Activated CD8-positive, alpha-beta memory T cell treated with anti-CD3 and anti-CD28 coated beads for 4 hours (primary cell): ENCODE measurements around the gene D2HGDH.
"Not testable (repeated sequence)": the region's sequence is repeated elsewhere in the genome, so short reads cannot be mapped to it uniquely, and the experiment has no call there.

Experiments used
- DNase-seq, 2 donors: peaks; one replicate each; pipeline ENCODE4 v3.0.0-alpha.2; 2020; ENCODE audit warnings: low read depth in 2 of 2

Gene D2HGDH

DNA sequence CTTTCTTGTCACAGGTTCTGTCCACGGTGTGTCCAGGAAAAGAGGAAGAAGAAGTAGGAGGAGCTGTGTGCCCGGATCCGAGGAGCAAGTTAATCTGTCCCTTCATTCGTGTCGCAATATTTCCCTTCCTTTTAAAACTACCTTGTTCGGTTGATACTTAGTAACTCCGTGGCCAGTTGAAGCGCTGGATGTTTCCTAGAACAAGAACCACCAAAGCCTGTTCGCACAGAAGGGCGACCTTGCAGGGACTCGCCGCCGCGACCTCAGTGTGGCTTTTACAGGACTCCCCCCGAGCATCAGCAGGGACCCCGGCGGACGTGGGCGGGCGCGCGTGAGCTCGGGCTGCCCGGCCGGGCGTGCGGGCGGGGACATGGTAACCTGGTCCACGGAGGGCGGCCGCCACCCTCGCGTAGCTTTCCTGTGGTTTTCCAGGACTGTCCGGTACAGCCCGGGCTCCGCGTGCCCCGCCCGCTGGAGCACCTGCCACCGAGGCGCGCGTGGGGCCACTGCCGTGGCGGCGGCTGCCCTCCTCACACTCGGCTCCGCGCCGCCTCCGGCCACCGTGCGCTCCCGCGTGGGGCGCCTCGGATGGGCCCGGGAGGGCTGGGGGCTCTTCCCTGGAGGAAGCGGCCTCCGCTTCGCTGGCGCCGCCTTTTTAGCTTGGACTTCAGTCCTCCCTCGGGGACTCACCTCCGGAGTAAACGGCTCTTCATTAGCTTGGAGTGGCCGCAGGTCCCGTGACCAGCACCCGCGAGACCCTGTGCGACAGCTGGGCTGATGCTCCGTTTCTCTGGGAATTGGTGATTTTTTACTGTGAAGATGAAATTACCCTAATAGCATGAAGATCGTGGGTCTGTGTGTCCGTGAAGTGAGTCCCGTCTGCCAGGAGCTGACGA is 9.2 kb upstream of the D2HGDH start:
- no peak for DNase-seq

DNA sequence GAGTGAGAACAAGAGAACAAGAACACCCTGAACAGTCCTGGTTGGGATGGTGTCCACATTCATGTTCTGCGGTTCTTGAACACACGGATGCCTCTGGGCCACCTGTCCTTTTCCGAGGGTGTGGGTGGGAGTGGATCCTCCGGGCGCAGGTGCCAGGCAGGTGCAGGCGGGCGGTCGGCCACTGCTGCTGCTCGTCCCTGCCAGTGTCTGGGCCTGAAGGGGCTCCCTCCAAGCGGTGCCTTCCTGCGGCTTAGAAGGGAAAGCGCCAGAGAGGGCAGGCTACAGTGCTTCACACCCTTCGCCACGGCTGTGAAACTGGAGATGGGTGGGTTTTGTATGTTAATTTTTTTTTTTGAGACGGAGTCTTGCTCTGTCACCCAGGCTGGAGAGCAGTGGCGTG is 8.0 kb upstream of the D2HGDH start:
- DNase-seq, result no peak

DNA sequence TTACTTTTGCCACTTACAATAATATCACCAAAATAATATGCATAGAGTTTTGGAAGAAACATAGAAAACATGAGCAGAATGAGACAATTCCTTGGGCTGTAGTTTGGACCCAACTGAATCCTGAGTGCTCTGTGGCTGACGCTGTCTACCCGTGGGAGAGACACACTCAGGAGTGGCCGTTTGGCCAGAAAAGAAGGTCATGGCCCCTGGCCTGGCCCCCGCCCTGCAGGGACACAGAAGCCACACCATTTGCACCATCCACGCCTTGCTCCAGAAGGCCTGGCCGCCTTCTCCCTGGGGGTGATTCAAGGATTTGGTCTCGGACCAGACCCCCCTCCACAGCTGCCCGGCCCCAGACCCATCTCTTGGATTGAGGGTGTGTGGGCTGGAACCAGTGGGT is 6.4 kb upstream of the D2HGDH start:
- no peak for DNase-seq

DNA sequence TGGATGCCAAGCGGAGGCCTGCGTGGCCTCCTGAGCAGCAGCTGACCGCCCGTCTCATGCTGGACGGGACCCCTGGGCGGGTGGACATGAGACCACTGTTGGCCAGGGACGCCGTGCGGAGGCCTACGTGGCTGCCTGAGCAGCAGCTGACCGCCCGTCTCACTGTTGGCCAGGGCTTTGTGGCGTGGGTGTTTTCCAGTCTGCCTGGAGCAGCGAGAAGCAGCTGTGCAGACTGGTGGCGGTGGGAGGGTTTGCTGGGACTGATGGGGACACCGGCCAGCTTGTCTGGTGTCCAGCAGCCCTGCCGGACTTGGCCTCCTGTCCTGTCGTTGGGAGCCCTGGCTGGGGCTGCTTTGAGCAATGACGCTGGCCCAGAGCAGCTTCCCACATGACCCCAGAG is 5.8 kb upstream of the D2HGDH start:
- no peak for DNase-seq

DNA sequence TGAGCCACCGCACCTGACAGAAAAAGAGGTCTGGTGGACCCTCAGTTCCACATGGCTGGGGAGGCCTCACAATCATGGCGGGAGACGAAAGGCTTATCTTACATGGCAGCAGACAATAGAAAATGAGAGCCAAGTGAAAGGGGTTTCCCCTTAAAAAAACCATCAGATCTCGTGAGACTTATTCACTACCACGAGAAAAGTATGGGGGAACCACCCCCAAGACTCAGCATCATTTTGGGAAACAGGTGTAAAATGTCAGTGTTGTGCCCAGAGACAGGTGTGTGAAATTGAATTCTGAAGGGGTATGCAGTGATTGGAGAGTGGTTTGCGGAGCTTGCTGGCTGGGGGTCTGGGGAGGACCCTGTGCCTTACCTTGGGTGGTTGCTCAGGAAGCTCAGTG is 4.6 kb upstream of the D2HGDH start:
- no peak for DNase-seq

DNA sequence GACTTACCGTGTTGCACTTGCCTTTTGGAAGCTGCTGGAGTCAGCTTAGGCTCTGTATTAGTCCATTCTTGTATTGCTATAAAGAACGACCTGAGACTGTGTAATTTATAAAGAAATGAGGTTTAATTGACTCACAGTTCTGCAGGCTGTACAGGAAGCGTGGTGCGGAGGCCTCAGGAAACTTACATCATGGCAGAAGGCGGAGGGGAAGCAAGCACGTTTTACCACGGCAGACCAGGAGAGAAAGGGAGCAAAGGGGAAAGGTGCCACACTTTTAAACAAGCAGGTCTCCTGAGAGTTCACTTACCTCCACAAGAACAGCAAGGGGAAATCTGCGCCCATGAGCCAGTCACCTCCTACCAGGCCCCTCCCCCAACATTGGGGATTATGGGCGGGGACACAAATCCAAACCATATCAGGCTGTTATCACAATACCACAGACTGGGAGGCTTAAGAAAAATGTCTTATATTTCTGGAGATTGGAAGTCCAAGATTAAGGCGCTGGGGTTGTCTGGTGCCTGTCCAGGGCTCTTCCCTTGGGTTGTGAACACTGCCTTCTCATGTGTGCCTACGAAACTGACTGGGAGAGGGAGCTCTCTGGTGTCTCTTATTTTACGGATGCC is 3.6 kb upstream of the D2HGDH start:
- no peak for DNase-seq

DNA sequence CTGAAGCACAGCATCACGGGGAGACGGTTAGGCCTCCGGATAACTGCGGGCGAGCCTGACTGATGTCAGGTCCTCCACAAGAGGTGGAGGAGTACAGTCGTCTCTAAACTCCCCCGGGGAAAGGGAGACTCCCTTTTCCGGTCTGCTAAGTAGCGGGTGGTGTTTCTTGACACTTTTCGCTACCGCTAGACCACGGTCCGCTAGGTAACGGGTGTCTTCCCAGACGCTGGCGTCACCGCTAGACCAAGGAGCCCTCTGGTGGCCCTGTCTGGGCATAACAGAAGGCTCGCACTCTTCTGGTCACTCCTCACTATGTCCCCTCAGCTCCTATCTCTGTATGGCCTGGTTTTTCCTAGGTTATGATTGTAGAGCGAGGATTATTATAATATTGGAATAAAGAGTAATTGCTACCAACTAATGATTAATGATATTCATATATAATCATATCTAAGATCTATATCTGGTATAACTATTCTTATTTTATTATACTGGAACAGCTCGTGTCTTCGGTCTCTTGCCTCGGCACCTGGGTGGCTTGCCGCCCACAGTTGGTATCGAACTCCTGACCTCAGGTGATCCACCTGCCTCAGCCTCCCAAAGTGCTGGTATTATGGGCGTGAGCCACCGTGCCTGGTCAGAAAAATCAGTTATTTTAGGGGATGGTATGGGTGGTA is 1.8 kb upstream of the D2HGDH start:
- DNase-seq, result peak in 1 of 2 donors; percentile 27

DNA sequence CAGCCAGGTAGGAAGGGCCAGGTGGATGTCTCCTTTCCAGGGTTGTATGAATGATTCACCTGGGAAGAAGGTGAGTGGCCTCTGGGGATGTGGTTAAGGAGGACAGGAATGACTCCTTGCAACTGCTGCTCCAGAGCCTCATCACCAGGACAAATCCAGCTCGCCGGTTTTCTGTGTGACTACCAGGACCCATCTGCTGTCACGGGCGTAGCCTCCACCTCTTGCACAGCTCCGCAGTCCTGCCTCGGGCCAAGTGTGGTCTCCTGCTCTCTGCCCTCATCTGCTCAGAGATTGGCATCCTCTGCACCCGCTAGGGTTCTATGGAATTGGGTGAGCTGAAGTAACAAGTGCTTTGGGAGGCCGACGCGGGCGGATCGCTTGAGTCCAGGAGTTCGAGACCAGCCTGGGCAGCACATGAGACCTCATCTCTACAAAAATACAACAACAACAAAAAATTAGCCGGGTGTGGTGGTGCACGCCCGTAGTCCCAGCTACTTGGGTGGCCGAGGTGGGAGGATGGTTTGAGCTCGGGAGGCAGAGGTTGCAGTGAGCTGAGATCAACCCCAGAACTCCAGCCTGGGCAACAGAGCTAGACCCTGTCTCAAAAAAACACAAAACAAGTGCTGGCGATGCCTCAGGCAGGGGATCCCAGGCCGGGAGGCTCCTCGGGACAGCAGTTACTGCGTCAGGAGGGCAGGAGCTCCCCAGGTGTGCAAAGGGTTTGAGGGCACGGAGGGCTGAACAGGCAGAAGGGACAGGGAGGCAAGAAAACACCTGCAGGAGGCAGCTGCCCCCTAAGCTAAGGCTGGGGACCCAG is 831 bp upstream of the D2HGDH start:
- DNase-seq, result no peak

DNA sequence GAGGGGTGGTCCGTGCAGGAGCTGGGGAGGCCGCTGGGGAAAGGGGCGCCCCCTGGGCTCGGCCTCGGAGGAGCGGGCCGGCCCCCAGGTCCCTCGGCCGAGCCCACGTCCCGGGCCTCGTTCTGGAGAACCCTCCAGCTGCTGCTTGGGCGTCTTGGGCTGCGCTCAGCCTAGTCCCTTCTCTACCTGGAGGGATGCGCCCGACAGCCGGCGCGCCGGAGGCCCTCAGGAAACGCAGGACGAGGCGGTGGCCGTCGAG is 293 bp upstream of the D2HGDH start:
- no peak for DNase-seq

DNA sequence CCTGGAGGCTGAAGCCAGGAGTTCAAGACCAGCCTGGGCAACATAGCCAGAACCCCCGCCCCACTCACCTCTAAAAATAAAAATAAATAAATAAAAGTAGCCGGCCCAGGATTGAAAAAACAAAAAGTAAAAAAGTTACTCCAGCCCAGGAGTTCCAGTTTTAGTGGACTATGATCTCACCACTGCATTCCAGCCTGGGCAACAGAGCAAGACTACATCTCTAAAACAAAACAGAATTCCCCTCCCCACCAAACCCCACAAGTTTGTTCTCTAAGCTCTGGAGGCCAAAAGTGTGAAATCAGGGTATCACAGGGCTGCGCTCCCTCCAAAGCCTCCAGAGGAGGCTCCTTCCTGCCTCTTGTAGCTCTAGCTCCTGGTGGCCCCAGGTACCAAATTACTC is 1.7 kb downstream of the D2HGDH start:
- DNase-seq, result no peak

DNA sequence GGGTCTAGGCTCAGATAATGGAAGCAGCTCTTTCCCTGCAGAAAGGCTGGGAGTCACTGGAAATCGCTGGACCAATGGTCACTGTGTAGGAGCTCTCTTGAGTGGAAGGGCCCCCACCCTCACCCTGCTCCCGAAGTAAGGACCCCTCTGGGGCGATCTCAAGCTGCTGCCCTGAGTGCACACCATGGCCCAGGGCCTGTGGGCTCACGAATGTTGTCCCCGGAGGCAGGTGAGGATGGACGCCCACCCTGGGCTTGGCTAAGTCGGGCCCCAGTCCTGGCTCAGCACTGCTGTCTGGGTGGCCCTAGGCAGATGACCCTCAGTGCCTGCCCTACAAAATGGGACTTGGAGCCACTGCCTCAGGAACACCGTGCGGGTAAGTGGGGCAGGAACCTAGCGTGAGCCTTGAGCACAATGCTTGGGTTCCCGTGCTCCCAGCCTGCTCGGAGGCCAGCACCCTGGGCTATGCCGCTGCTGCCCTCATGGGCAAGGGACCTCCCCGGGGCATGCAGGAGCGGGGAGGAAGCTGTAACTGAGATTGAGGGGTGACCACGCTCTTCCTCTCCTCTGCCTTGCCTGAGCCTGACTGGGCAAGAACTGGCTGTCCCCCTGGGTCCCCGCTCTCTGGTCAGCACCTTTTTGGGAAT is 3.7 kb downstream of the D2HGDH start:
- DNase-seq, result no peak

DNA sequence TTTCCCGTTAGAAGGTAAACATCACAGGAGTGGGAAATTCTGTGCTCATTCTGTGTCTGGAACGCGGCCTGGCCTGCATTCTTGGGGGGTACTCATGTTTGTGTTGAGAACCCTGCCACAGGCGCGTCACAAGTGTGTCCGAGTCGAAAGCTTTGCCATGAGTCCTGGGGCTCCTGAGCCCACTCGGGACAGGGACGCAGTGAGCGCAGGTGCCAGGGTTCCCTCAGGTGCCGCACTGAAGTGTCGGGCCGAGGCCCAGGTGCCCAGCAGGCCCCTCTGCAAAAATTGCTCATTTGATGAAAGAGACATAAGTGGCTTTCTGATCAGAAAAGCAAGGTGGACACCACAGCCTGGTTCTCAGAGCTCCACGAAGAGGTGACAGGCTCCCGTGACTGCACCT is 4.7 kb downstream of the D2HGDH start:
- no peak for DNase-seq

DNA sequence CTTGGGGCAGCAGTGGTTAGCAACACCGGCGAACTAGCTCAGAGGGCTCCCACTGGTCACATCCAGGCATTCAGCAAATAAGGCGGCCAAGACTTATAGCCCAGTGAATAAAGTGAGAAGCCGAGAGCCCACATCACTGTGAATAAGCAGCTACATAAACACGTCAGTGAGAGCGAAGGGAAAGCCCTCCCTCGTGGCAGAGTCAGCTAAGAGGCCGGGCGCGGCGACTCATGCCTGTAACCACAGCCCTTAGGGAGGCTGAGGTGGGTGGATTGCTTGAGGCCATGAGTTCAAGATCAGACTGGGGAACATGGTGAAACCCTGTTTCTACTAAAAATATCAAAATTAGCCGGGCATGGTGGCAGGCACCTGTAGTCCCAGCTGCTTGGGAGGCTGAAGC is 5.2 kb downstream of the D2HGDH start:
- peak; percentile 25 to 43 for DNase-seq

DNA sequence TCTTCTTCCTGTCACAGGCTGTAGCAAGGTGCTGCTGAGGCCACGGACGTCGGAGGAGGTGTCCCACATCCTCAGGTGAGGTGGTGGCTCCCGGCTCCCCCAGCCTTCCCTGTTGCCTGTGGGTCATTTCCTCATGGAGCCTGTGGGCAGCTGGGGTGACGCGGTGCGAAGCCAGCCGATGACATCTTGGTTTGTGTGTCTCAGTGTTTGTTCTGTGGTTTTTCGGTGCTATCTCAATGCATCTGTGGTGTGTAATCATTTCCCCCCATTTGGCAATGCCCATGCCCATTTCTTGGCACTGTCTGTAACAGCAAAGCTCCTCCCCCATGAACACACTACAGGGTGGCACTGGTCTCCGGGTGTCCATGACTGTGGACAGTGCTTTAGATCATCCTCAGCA is 6.6 kb downstream of the D2HGDH start:
- DNase-seq, result no peak

DNA sequence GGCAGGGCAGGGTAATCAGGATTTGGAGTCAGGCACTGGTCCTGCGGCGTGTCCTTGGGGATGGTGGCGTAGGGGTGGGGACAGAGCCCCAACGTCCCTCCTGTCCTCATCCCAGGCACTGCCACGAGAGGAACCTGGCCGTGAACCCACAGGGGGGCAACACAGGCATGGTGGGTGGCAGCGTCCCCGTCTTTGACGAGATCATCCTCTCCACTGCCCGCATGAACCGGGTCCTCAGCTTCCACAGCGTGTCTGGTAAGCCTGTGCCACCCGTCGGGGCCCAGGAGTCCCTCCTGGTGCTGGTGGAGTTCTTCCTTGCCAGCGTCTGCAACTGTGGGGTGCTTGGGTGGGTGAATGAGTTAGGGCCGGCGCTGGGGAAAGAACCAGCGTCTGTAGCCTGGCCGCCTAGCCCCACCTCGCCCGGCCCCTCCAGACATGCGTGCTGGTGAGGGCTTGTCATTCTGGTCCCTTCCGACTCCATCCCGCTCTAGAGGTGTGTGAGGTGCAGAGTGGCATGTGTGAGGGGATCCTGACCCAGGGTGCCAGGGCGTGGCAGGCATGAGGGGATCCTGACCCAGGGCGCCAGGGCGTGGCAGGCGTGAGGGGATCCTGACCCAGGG is 8.0 kb downstream of the D2HGDH start:
- no peak for DNase-seq

DNA sequence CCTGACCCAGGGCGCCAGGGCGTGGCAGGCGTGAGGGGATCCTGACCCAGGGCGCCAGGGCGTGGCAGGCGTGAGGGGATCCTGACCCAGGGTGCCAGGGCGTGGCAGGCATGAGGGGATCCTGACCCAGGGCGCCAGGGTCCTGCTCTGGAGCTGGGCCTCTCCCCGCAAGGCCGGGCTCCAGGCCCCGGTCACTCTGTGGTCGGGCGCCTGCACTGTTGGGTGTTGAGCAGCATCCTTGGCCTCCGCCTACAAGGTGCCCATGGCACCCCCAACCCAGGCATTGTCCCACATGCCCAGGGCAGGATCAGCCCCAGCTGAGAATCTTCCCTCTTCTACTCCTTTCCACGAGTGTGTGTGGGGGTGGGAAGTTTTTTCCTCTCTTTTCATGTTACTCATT is 8.6 kb downstream of the D2HGDH start:
- not testable (repeated sequence) for DNase-seq

DNA sequence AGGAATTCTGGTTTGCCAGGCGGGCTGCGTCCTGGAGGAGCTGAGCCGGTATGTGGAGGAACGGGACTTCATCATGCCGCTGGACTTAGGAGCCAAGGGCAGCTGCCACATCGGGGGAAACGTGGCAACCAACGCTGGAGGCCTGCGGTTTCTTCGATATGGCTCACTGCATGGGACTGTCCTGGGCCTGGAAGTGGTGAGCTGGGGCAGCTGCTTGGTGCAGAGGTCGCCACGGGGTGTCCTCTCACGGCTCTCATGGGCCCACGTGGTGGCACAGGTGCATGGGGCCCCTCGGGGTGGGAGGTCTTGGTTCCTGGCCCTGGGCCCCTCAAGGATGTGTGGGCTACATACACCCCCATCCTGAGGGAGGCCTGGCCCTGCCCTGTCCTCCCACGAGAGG is 9.2 kb downstream of the D2HGDH start:
- DNase-seq, result no peak

DNA sequence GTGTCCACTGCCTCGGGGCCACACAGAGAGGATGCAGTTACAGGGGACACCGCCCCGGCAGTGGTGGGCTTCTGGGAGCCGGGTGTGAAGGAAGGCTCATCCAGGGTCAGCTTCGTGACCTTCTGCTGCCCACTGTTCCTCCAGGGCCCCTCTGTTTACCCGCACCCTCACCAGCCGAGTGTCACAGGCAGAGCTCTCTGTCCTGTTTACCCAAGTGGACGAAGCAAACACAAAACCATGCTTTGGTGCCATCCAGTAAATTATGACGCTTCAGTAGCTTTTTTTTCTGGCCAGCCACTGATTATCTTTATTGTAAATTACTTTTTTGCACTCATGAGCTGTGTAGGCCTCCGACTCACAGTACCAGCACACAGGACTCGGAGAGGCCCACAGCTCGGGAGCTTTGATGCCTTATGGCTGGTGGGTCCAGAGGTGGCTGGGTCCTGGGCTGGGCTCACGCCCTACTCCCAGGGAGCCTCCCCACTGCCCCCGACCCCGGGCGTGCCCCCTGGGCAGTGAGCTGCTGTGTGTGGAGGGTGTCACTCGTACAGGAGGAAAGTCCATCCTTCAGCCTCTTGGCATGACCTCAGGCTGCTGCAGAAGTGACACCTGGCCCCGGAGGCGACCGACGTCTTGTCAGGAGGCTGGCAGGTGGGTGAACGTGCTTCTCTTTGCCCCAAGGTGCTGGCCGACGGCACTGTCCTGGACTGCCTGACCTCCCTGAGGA is 9.8 kb downstream of the D2HGDH start:
- DNase-seq, result no peak

DNA sequence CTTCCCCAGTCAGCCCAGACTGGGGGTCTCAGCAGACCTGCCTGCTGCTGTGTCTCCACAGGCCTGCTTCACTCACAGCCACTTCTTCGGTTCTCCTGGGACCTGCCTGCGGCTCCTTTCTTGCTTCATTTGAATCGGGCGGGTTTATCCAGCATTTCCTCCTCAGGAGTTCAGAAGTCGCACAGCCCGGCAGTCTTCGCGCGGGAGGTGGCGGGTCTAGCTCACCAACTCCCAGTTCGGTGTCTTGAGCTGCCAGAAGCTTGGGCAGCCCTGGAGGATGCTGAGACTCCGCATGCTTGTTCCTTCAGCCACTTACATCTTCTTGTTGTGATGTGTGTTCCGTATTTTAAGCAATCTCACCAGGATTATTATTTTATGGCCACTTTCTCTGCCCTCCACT is 10.8 kb downstream of the D2HGDH start:
- DNase-seq, result no peak

DNA sequence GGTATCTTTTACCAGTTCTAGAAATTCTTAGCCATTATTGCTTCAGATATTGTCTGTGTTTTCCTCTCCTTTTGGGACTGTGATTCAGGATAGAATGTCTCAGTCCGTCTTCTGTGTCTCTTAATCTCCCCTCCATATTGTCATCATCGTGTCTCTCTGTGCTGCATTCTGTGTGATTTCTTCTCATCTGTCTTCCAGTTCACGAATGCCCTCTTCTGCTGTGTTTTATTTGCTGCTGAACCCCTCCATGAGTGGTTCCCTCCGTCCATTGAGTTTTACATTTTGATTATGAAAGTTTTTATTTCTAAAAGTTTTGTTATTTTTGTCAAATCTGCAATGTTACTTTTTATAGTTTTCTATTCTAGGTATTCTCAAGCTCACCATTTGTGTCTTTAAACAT is 11.7 kb downstream of the D2HGDH start:
- DNase-seq, result no peak
